Measurements from ENCODE around the gene GTF2IRD2. TPM values are rescaled to one million over a fixed set of nuclear protein-coding genes. Genes with fewer than 3 reads are reported as not detected.

GTF2IRD2 gene
- total RNA-seq, 1 experiment from 2014 or later: 18.3 TPM

Other genes with a start within 250 kb of the GTF2IRD2 start
- 364 and 374 TPM in 2 replicates for gene GTF2I, start 193.9 kb downstream of the GTF2IRD2 start, total RNA-seq (2021)
- gene NCF1, start 77.6 kb downstream of the GTF2IRD2 start, total RNA-seq (2021): 0.38 and 0.41 TPM in 2 replicates
- 35.2 and 49.1 TPM in 2 replicates for gene CASTOR2, start 113.1 kb upstream of the GTF2IRD2 start, total RNA-seq (2021)
- 53.8 and 59.4 TPM in 2 replicates for gene RCC1L, start 222.2 kb upstream of the GTF2IRD2 start, total RNA-seq (2021)
- gene GTF2IRD2B, start 241.0 kb upstream of the GTF2IRD2 start, total RNA-seq (2021): 49.1 and 59.8 TPM in 2 replicates

Data from PC-9 (cell line).